Endothelial cell of umbilical vein (primary cell): Measurements from ENCODE around the gene NLRP11.

Experiments used
- EZH2 ChIP-seq: IDR thresholded peaks from 2 replicates; pipeline ENCODE4 v1.6.1; 2012; ENCODE audit warnings: borderline replicate concordance, low read depth, mild to moderate bottlenecking, moderate library complexity, low read length, inconsistent platforms; ENCODE audit not compliant: severe bottlenecking
- FOS ChIP-seq: IDR thresholded peaks from 2 replicates; pipeline ENCODE4 v1.6.1; 2011; ENCODE audit warnings: mild to moderate bottlenecking, low read length, moderate library complexity, borderline replicate concordance; ENCODE audit not compliant: insufficient read depth
- POLR2A ChIP-seq: IDR thresholded peaks from 2 replicates; pipeline ENCODE4 v1.6.1; 2012; ENCODE audit warnings: low read depth, mild to moderate bottlenecking, control low read depth, low read length
- POLR2AphosphoS5 ChIP-seq: IDR thresholded peaks from 2 replicates; pipeline ENCODE4 v1.6.1; 2012; ENCODE audit warnings: low read depth, mild to moderate bottlenecking, control low read depth, low read length, moderate library complexity; ENCODE audit not compliant: insufficient read depth
- TF ChIP-seq, protein P1 (sequence below), 2 donors: IDR thresholded peaks; 1 replicate in 1 of 2; 2 replicates in 1 of 2; pipeline ENCODE4 v1.5.1; 2011; ENCODE audit warnings: low read length in 2 of 2, mild to moderate bottlenecking in 2 of 2, moderate library complexity in 2 of 2, control low read depth in 1 of 2, inconsistent platforms in 1 of 2, low read depth in 1 of 2; ENCODE audit not compliant: insufficient read depth in 1 of 2; ENCODE audit errors: extremely low read depth in 1 of 2
- TF ChIP-seq, protein P2 (sequence below): IDR thresholded peaks from 2 replicates; pipeline ENCODE4 v1.6.1; 2011; ENCODE audit not compliant: insufficient read depth, insufficient read length

DNA sequence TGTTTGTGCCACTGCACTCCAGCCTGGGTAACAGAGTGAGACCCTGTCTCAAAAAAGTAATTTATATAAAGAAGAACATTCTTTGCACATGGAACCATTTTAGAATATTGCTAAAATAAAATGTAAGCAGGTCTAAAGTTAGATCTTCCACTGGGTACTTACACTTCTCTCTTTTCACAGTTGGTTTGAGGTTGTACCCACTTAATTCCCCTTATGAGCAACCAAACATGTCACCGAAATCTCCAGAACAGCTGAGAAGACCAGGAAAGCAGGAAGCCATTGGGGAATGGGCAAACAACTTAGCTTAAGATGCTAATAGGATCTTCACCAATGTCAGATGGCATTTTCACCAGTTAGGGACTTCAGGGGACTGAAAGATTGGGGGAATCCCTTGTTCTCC, 23.4 kb upstream of the NLRP11 start:
- TF ChIP-seq POLR2A (no peak), FOS (no peak), POLR2AphosphoS5 (no peak), EZH2 (no peak)
- TF ChIP-seq, protein P1, sequence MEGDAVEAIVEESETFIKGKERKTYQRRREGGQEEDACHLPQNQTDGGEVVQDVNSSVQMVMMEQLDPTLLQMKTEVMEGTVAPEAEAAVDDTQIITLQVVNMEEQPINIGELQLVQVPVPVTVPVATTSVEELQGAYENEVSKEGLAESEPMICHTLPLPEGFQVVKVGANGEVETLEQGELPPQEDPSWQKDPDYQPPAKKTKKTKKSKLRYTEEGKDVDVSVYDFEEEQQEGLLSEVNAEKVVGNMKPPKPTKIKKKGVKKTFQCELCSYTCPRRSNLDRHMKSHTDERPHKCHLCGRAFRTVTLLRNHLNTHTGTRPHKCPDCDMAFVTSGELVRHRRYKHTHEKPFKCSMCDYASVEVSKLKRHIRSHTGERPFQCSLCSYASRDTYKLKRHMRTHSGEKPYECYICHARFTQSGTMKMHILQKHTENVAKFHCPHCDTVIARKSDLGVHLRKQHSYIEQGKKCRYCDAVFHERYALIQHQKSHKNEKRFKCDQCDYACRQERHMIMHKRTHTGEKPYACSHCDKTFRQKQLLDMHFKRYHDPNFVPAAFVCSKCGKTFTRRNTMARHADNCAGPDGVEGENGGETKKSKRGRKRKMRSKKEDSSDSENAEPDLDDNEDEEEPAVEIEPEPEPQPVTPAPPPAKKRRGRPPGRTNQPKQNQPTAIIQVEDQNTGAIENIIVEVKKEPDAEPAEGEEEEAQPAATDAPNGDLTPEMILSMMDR (IDR thresholded peaks at IDR 0.05; ENCODE audit: extremely low read depth in 1 of 2, insufficient read depth in 1 of 2, low read depth in 1 of 2, low read length in 2 of 2): no peak
- TF ChIP-seq, protein P2, sequence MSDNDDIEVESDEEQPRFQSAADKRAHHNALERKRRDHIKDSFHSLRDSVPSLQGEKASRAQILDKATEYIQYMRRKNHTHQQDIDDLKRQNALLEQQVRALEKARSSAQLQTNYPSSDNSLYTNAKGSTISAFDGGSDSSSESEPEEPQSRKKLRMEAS: no peak
